OCI-LY7 (cell line): Measurements from ENCODE around the gene DDAH2. TPM values are rescaled to one million over a fixed set of nuclear protein-coding genes. Genes with fewer than 3 reads are reported as not detected.

Experiments used
- BruUV-seq: library from RNA; stranded (reverse); fragments of 400-500 nt; replicated peaks from 2 replicates; lab custom pipeline; 2021; lab: Mats Ljungman, UMichigan
- CTCF ChIA-PET: fragments of 300-600 bp; sonication (Branson Sonifier 250); formaldehyde crosslinking; loops from one replicate; lab custom pipeline; 2022; ENCODE audit warnings: antibody characterized with exemption; ENCODE audit not compliant: unreplicated experiment; lab: Charles Lee
- POLR2A ChIA-PET: fragments of 300-600 bp; sonication (Branson Sonifier 250); formaldehyde crosslinking; loops from one replicate; lab custom pipeline; 2022; ENCODE audit warnings: antibody characterized with exemption; lab: Charles Lee
- DNase-seq: peaks from one replicate; pipeline ENCODE4 v3.0.0-alpha.2; 2015; ENCODE audit warnings: low spot score
- H2AFZ ChIP-seq: fragments of 200-600 bp; sonication (generic), shearing (Covaris generic); 2 replicates; pipeline ENCODE4 v1.6.1; 2014; ENCODE audit warnings: mild to moderate bottlenecking, antibody characterized with exemption, low read length, moderate library complexity
- H3K27ac ChIP-seq: fragments of 200-600 bp; sonication (generic); 2 replicates; pipeline ENCODE4 v1.5.1; 2014; ENCODE audit warnings: mixed run types, low read depth, mild to moderate bottlenecking, moderate library complexity, low read length, inconsistent platforms; ENCODE audit not compliant: poor library complexity, severe bottlenecking
- H3K36me3 ChIP-seq: fragments of 200-600 bp; sonication (generic); 2 replicates; pipeline ENCODE4 v1.6.1; 2014; ENCODE audit warnings: mild to moderate bottlenecking, antibody characterized with exemption, low read length, moderate library complexity, mixed read lengths; ENCODE audit not compliant: insufficient read depth
- H3K4me1 ChIP-seq: fragments of 200-600 bp; sonication (generic); 2 replicates; pipeline ENCODE4 v1.5.1; 2014; ENCODE audit warnings: mild to moderate bottlenecking, low read length; ENCODE audit not compliant: insufficient read depth, poor library complexity, severe bottlenecking
- H3K4me2 ChIP-seq: fragments of 200-600 bp; sonication (generic); 2 replicates; pipeline ENCODE4 v1.6.1; 2014; ENCODE audit warnings: mild to moderate bottlenecking, low read length
- H3K4me3 ChIP-seq: fragments of 200-600 bp; sonication (generic); 2 replicates; pipeline ENCODE4 v1.5.1; 2014; ENCODE audit warnings: mild to moderate bottlenecking, low read depth, low read length; ENCODE audit not compliant: poor library complexity, severe bottlenecking
- H3K79me2 ChIP-seq: fragments of 200-600 bp; sonication (generic); 2 replicates; pipeline ENCODE4 v1.6.1; 2016; ENCODE audit warnings: low read depth, mild to moderate bottlenecking, low read length, moderate library complexity, mixed read lengths; ENCODE audit not compliant: insufficient read depth
- H3K9me2 ChIP-seq: fragments of 200-600 bp; sonication (generic); 2 replicates; pipeline ENCODE4 v1.6.1; 2016; ENCODE audit warnings: mild to moderate bottlenecking, low read length, mixed read lengths; ENCODE audit not compliant: insufficient read depth
- H3K9me3 ChIP-seq: fragments of 200-600 bp; sonication (generic); 2 replicates; pipeline ENCODE4 v1.6.1; 2014; ENCODE audit warnings: mild to moderate bottlenecking, mixed run types, low read length, mixed read lengths
- H4K20me1 ChIP-seq: fragments of 200-600 bp; sonication (generic); 2 replicates; pipeline ENCODE4 v1.6.1; 2014; ENCODE audit warnings: mild to moderate bottlenecking, antibody characterized with exemption, low read length, moderate library complexity, mixed read lengths; ENCODE audit not compliant: insufficient read depth
- EZH2phosphoT487 ChIP-seq: fragments of 200-600 bp; sonication (generic); IDR thresholded peaks from 2 replicates; pipeline ENCODE4 v1.6.1; 2018; ENCODE audit warnings: low read depth, borderline replicate concordance, mild to moderate bottlenecking, mixed run types, antibody characterized with exemption, low read length, moderate library complexity, mixed read lengths
- intact Hi-C: fragments of 100-400 bp; cut with micrococcal nuclease; formaldehyde crosslinking; loops from one replicate; pipeline ENCODE4 v1.10.0; 2022; ENCODE audit not compliant: unreplicated experiment
- total RNA-seq, 2 experiments: library from RNA; depleted of rRNA in 1 of 2; stranded (reverse); fragments of >200 nt in 1 of 2; shearing (Covaris generic) in 1 of 2; gene quantifications; 2 replicates each; pipeline ENCODE4 v1.2.3, GENCODE V29; 2014 to 2022
- TF ChIP-seq, protein P1 (sequence below): fragments of 200-600 bp; sonication (generic); conservative IDR thresholded peaks from 2 replicates; pipeline ENCODE4 v1.5.1; 2014; ENCODE audit warnings: mild to moderate bottlenecking, antibody characterized with exemption, low read length, moderate library complexity, mixed read lengths

The DDAH2 gene
- total RNA-seq, 2 experiments from 2014 or later = 14.0 to 20.4 TPM

DNA sequence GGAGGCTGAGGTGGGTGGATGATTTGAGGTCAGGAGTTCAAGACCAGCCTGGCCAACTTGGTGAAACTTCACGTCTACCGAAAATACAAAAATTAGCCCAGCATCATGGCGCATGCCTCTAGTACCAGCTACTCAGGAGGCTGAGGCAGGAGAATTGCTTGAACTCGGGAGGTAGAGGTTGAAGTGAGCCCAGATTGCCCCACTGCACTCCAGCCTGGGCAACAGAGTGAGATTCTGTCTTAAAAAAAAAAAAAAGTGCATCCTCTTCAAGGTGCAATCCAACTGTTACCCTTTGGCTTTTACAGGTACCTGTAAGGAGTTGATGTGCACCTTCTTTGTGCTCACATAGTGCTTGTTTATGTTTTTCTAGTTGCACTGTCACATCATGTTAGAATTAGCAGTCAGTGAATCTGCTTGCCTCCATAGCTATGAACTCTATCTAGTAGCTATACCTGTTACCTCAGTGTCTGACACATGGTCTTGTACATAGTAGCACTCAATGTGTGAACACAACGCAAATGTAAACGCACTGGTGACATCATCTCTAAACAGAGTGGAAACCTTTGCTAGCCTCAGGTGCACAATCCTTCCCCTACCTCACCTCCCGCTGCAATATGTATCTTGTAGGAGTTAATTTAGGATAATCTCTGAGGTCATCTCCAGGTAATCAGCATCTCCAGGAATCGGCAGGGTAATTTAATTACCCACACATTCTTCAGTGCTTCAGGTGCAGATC is 20.4 kb upstream of the DDAH2 start:
- Histone ChIP-seq H3K27ac (no peak overlapping the region), H3K4me1 (no peaks in the 10 kb centered on the region), H3K4me2 (no peak overlapping the region), H3K9me2 (no peaks in the 10 kb centered on the region), H4K20me1 (no peaks in the 10 kb centered on the region), H3K4me3 (no peak overlapping the region), H3K79me2 (no peaks in the 10 kb centered on the region), H3K9me3 (no peaks in the 10 kb centered on the region), H3K36me3 (peaks cover 40% of the 10 kb centered on the region), H2AFZ (no peak overlapping the region)
- intact Hi-C loops = no loop called here
- TF ChIP-seq, protein P1, sequence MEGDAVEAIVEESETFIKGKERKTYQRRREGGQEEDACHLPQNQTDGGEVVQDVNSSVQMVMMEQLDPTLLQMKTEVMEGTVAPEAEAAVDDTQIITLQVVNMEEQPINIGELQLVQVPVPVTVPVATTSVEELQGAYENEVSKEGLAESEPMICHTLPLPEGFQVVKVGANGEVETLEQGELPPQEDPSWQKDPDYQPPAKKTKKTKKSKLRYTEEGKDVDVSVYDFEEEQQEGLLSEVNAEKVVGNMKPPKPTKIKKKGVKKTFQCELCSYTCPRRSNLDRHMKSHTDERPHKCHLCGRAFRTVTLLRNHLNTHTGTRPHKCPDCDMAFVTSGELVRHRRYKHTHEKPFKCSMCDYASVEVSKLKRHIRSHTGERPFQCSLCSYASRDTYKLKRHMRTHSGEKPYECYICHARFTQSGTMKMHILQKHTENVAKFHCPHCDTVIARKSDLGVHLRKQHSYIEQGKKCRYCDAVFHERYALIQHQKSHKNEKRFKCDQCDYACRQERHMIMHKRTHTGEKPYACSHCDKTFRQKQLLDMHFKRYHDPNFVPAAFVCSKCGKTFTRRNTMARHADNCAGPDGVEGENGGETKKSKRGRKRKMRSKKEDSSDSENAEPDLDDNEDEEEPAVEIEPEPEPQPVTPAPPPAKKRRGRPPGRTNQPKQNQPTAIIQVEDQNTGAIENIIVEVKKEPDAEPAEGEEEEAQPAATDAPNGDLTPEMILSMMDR = no peak
- no peak for TF ChIP-seq EZH2phosphoT487
- CTCF ChIA-PET = no interaction called here
- TSS peak; percentile 34 for BruUV-seq
- no peak for DNase-seq
- POLR2A ChIA-PET = interaction anchor here (0.7 to 1.3 kb wide), 3 partner anchors 8 to 11 kb away, joined by 3 to 4 read pairs (median 4); partner anchors contain the start of gene MSH5

- Histone ChIP-seq H3K79me2 (peaks cover 13% of the 10 kb centered on the region; the same call in 1 of the 2 replicates), H3K9me3 (no peaks in the 10 kb centered on the region), H3K36me3 (peaks cover 67% of the 10 kb centered on the region), H4K20me1 (no peaks in the 10 kb centered on the region), H3K9me2 (no peaks in the 10 kb centered on the region), H2AFZ (no peak overlapping the region), H3K4me3 (no peak overlapping the region), H3K4me2 (no peak overlapping the region), H3K27ac (no peak overlapping the region), H3K4me1 (peaks cover 19% of the 10 kb centered on the region)
- no peak for DNase-seq
- no peak for TF ChIP-seq EZH2phosphoT487
- TF ChIP-seq, protein P1 = no peak
- POLR2A ChIA-PET = no interaction called here
- CTCF ChIA-PET = no interaction called here
- intact Hi-C loops = loop anchor here (5.0 kb wide), 1 partner anchor 43 kb away; no protein-coding TSS in a partner anchor
- no TSS peak for BruUV-seq
These were observed 15.3 kb upstream of the DDAH2 start for GRCh38 chr6:31744422-31744821.

- H3K27ac ChIP-seq = no peak overlapping the region
- H2AFZ ChIP-seq = no peak overlapping the region
- H3K79me2 ChIP-seq = peaks cover 13% of the 10 kb centered on the region; the same call in 1 of the 2 replicates
- H3K4me3 ChIP-seq = no peak overlapping the region
- peaks cover 57% of the 10 kb centered on the region for H3K36me3 ChIP-seq
- no TSS peak for BruUV-seq
- H3K4me2 ChIP-seq = no peak overlapping the region
- H3K9me3 ChIP-seq = no peaks in the 10 kb centered on the region
- intact Hi-C loops = loop anchor here (5.0 kb wide), 1 partner anchor 44 kb away; no protein-coding TSS in a partner anchor
- DNase-seq = no peak
- no peaks in the 10 kb centered on the region for H4K20me1 ChIP-seq
- ChIA-PET CTCF (no interaction called here), POLR2A (interaction anchor here (0.6 kb wide), 1 partner anchor 61 kb away, joined by 3 read pairs; no protein-coding TSS in a partner anchor)
- peaks cover 34% of the 10 kb centered on the region for H3K4me1 ChIP-seq
- H3K9me2 ChIP-seq = no peaks in the 10 kb centered on the region
- no peak for TF ChIP-seq EZH2phosphoT487
- TF ChIP-seq, protein P1 = no peak
These were observed 13.8 kb upstream of the DDAH2 start for GRCh38 chr6:31742894-31743293.
